Measurements from ENCODE around the gene RGS3.

RGS3 gene

DNA sequence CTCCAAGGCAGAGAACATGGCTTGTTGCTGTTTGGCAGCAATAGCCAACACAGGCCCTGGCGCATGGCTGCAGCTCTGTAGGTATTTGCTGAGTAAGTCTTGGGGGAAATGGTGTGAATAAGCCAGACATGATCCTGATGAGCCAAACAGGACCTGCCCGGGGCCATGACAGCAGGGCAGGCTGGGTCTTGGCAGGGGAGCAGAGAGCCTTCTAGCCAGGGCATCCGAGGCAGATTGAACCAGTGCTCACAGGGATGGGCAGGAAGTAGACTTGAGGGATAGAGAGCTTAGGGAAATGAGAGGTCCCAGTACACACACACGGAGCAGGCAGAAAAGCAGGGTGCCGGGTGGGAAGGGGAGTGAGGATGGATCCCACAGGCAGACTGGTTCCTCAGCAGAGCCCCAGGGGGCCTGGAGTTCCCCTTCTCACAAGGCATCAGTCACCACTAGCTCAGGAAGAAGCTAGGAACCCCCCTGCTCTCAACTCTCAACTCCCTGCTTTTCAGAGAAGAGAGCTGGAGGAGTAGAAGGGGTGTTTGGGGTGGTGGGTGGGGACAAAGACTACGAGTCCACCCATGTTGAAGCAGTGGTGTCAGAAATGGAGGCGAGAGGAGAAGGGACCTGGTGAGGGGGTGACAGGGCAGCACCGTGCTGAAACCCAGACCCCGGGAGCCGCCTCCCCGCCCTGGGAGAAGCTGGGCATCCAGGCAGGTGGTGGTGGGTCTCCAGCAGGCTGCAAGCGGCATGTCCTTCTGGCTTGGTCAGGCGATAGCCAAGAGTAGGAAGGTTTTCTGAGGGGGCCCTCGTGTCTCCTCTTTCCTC, 111.1 kb downstream of the RGS3 start:
- no peak for DNase-seq

DNA sequence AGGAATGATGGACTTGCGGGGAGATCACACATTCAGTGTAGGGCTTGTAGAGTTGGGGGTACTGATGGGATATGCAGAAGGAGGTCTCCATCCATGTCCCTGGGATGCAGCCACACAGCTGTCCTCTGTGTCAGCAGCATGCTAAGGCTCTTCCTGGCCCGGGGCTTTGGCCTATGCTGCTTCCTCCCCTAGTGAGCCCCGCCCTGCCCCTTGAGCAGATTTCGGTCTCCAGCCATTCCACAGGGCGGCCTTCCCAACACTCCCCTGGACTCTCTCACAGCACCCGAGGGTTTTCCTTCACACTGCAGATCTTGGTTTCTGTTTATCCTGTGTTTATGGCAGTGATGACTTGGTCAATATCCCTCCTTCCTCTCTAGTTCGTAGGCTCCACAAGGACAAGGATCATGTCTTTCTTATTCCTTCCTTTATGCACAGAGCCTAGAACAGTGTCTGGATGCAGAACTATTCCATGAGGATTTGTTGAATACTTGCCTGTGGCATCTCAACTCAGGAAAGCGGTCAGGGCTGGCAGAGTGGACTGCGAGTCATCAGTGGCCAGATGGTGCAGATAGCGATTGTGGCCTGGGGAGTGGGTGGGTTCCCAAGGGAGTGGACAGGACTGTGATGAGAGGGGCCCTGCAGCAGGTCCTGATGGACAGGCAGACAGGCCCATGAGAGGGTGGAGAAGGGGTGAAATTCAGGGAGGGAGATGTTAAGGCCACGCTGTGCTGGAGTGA, 114.2 kb downstream of the RGS3 start:
- DNase-seq = no peak

DNA sequence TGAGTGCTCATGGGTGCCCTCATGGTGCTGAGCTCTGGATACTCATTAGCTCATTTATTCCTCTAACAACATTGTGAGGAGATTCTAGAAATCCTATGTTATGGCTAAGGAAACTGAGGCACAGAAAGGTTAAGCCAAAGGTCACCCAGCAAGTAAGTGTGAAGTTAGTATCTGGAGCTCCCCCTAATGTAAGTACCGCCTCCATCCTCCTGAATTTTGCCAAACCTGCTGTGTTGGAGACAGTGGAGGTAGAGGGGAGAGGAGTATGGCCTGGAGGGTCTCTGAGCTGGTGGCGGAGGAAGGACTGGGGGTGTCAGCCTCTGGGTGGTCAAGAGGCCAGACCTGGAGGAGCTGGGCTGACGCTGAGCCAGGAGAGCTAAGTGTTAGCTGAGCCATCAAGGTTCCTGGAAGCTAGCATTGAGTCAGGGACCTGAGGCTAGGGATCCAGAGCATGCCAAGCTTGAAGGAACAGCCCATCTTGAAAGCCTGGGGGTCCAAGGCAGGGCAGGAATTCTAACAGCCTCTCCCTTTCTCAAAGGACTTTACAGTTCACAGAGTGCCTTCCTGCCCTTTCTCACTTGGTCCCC, 114.8 kb downstream of the RGS3 start:
- DNase-seq = no peak

GRCh38 chr9:113578882-113579282, 115.4 kb downstream of the RGS3 start:
- no peak for DNase-seq

DNA sequence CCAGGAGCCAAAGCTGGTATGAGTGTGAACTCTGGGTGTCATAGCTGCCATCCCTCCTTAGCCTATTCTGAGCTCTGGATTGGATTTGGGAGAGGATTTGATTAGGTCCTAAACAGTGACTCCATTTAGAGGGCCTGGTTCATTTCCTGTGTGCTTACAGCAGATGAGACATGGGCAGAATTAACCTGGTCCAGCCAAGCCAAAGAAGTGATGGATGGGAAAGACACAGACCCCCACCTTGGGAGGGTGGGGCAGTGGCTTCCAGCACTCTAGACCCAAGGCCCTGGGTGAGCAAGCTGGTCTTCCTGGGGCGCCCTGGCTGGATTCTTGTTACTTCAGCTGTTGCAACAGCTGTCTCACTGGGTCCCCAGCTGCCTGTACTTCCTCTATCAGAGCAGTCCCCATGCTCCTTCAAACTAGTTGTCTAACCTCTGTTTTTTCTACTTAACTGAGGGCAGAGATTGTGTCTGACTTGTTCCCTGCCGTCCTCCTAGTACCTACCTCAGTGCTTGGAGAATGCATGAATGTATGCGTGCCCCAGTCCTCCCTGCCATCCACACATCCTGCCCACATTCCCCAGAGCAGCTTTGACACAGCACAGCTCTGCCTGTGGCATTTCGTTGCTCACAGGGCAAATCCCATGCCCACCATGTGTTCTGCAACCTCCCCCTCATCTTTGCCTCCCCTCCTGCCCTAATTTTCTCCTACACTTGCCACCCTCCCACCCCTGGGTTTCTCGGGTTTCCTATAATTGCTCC, 115.9 kb downstream of the RGS3 start:
- DNase-seq = no peak

- DNase-seq = no peak
Observed at GRCh38 chr9:113580041-113580953, 116.8 kb downstream of the RGS3 start.

- no peak for DNase-seq
Observed at GRCh38 chr9:113580954-113581311, 117.4 kb downstream of the RGS3 start.

DNA sequence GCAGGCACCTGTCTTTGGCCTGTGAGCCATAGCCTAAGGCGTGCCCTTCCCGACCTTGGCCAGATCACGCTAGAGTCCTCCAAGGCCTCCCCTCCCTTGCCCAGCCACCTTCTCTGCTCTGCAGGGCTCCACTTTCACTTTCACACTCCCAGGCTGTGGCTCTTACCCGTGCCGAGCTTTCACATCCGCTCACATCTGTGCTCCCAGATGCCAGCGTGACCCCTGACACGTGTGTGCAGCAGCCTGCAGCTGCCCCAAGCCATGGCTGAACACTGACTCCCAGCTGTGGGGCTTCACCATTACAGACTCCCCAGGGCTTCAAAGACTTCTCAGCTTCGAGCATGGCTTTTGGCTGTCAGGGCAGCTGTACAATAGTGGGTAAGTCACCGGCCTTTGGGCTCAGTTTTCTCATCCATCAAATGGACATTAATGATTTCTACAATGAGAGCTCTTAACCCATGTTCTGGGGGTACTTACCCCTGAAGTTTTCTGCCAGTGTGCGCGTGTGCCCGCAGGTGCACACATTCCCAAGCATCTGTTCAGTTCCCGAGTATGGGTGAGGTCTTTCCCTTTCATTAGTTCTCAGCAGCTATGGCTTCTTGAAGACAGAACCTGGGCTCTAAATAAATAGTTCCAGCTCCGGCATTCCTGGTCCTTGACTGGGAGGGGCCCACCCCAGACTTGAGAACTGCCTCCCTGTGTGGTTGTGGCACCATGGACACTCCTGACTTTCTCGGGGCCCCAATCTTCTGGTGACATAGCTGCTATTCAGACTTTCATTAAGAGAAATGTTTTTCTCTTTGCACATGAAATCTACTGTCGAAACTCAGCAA, 118.6 kb downstream of the RGS3 start:
- DNase-seq = no peak

- no peak for DNase-seq
Observed at GRCh38 chr9:113582698-113583200, 119.2 kb downstream of the RGS3 start.

DNA sequence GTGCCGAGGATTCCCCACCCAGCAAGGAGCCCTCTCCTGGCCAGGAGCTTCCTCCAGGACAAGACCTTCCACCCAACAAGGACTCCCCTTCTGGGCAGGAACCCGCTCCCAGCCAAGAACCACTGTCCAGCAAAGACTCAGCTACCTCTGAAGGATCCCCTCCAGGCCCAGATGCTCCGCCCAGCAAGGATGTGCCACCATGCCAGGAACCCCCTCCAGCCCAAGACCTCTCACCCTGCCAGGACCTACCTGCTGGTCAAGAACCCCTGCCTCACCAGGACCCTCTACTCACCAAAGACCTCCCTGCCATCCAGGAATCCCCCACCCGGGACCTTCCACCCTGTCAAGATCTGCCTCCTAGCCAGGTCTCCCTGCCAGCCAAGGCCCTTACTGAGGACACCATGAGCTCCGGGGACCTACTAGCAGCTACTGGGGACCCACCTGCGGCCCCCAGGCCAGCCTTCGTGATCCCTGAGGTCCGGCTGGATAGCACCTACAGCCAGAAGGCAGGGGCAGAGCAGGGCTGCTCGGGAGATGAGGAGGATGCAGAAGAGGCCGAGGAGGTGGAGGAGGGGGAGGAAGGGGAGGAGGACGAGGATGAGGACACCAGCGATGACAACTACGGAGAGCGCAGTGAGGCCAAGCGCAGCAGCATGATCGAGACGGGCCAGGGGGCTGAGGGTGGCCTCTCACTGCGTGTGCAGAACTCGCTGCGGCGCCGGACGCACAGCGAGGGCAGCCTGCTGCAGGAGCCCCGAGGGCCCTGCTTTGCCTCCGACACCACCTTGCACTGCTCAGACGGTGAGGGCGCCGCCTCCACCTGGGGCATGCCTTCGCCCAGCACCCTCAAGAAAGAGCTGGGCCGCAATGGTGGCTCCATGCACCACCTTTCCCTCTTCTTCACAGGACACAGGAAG, 120.2 kb downstream of the RGS3 start:
- no peak for DNase-seq

DNA sequence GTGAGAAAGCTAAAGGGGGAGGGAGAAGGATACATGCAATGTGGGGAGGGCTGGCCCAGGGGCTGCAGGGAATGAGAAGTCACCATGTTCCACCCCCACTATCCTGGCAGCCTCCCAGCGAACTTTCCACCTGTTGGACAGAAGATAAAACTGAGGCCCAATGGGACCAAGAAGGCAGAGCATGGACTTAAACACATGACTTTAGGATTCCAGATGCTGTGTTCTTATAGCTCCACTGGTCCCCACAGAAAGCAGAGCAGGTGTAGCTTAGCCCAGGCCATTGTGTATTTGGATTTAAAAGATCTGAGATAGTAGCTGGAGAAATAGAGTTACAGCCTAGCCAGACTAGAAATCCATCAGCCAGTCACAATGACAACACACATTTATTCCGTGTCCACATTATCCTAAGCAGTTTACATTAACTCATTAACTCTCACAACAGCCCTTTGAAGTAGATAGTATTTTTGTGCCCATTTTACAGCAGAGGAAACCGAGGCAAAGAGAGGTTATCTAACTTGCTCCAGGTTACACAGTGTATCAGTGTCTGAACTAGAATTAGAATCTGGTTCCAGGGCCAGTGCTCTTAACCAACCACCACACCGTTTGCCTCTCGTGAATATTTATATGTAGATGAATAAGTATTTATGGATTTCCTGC, 121.0 kb downstream of the RGS3 start:
- no peak for DNase-seq

GRCh38 chr9:113585085-113585442, 121.5 kb downstream of the RGS3 start:
- no peak for DNase-seq

- no peak for DNase-seq
Observed at GRCh38 chr9:113585555-113585954, 122.0 kb downstream of the RGS3 start.

- DNase-seq = no peak
Observed at GRCh38 chr9:113587471-113588031, 124.0 kb downstream of the RGS3 start.

- no peak for DNase-seq
Observed at GRCh38 chr9:113588242-113588810, 124.8 kb downstream of the RGS3 start.

DNA sequence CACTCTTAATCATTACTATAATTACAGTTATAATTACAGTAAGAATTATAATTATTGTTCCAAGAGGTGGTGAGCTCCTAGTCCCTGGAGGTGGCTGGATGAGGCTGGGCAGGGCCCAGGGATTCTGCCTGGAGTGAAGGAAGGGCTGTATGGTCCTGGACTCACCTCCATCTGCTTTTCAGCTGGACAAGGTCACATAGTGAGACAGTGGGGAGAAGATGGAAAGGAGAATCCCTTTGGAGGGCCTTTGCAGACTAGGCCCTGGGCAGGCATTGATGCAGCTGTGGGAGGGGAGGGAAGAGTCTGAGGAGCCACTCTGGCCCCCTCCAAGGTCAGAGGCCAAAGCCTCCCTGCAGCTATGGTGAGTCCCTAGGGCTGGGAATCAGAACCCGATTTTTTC, 125.4 kb downstream of the RGS3 start:
- DNase-seq = no peak

GRCh38 chr9:113589407-113589806, 125.9 kb downstream of the RGS3 start:
- no peak for DNase-seq

GRCh38 chr9:113589890-113590289, 126.4 kb downstream of the RGS3 start:
- DNase-seq = no peak

DNA sequence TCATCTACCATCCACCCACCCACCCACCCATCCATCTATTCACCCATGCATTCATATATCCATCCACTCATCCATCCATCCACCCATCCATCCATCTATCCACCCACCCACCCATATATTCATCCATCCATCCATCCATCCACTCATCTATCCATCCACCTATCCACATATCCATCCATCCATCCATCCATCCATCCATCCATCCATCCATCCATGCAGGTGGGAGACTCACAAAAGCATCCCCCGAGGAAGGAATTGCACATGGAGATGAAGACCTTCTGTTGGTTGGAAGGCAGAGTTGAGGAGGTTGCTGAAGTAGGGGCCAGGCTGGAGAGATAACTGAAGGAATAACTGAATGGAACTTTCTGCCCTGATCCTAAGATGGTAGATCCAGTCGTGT, 126.9 kb downstream of the RGS3 start:
- no peak for DNase-seq
